ENCODE data around the gene ZNF136.

- TF ChIP-seq CTCF (IDR thresholded peaks at IDR 0.05) (no peak), EZH2 (IDR thresholded peaks at IDR 0.05) (no peak), EZH2phosphoT487 (IDR thresholded peaks at IDR 0.05) (no peak)
Observed at GRCh38 chr19:12237143-12237839, 74.4 kb downstream of the ZNF136 start.
